CD4-positive, alpha-beta T cell treated with Interleukin-15 for 4 hours (primary cell): ENCODE results near the gene WARS2.
A peak's percentile ranks its signal among the peaks of the same experiment; 100 is the strongest.
"Not testable (repeated sequence)": the region's sequence is repeated elsewhere in the genome, so short reads cannot be mapped to it uniquely, and the experiment has no call there.

Source experiments
- DNase-seq: peaks from one replicate; pipeline ENCODE4 v3.0.0-alpha.2; 2020; ENCODE audit warnings: low spot score

WARS2 gene

DNA sequence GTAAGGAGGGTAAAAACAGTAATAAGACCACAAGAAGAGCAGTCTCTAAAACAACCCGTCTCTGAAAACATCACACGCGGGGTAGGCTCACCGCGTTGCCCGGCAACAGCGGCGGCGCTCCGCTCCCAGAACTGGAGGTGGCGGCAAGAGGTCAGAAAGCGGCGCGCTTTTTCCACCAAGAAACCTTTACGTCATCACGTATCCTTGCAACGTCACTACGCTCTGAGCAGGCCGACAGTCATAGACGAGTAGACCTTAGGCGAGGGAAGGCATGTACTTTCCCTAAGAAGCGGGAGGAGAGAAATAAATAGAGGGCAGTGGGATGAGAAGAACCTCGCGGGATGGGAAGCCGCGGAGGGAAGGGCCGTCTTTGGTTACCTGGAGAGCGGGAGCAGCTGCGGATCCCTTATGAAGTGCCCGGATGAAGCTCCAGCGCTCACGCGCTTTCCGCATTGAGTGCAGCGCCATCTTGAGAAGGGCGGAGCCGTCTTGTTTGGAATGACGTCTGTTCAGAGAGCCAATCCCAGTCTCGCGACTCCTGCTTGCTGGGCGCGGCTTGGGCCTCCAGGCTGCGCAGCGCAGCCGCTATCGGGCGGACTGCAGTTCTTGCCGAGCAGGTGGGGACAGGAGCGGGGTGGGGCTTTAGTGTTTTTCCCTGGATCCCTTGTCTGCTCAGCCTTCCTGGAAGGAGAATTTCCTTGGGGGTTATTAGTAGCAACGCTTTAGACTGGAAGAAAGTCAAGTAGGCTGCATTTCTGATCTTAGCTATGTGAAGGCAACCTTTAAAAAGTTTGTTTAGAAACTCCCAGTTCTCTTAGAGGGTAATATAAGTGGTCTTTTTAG, at the start of gene WARS2:
Gene WARS2, minus strand, starts transcription at position 477 of the 843 bp plus-strand sequence. Its CDS starts 9 bp downstream, at position 468.
- DNase-seq, result peak; percentile 94

DNA sequence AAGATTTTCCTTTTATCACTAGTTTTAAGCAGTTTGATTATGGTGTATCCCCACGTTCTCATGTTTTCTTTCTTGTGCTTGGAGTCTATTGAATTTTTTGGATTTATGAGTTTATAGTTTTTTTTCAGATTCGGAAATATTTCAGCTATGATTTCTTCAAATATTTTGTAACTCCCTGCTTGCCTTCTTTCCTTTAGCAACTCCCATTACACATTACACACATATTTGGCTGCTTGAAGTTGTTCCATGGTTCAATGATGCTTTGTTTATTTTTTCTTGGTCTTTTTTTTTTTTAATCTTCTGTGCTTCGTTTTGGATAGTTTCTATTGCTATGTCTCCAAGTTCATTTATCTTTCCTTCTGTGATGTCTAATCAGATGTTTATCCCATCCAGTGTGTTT, 48.5 kb upstream of the WARS2 start:
- no peak for DNase-seq

DNA sequence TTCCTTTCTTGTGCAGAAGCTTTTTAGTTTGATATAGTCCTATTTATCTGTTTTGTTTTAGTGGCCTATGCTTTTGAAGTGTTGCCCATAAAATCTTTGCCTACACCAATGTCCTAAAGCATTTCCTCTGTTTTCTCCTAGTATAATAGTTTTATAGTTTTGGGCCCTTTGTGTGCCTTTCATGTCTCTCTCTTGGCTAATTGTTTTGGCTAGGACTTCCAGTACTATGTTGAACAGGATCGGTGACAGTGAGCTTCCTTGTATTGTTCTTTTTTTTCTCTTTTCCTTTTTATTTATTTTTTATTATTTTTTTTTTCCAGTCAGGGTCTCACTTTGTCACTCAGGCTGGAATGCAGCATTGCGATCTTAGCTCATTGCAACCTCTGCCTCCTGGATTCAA, 47.0 kb upstream of the WARS2 start:
- no peak for DNase-seq

DNA sequence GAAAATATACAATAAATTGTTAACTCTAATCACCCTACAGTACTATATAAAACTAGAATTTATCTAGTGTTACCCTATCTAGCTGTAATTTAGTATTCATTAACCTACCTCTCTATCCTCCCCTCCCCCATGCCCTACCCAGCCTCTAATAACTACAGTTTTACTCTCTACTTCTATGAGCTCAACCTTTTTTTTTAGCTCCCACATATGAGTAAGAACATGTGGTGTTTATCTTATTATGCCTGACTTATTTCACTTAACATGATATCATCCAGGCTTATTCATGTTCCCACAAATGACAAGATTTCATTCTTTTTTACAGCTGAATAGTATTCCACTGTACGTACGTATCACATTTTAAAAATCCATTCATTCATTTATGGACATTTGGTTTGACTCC, 46.0 kb upstream of the WARS2 start:
- DNase-seq, result no peak

DNA sequence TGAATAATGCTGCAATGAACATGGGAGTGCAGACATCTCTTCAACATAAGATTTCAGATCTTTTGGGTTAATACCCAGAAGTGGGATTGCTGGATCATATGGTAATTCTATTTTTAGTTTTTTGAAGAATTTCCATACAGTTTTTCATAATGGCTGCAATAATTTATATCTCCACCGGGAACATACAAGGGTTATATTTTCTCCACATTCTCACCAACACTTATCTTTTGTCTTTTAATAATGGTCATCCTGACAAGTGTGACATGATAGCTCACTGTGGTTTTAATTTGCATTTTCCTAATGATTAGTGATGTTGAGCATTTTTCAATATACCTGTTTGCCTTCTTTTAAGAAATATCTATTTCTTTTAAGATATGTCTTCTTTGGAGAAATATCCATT, 44.5 kb upstream of the WARS2 start:
- DNase-seq, result no peak

DNA sequence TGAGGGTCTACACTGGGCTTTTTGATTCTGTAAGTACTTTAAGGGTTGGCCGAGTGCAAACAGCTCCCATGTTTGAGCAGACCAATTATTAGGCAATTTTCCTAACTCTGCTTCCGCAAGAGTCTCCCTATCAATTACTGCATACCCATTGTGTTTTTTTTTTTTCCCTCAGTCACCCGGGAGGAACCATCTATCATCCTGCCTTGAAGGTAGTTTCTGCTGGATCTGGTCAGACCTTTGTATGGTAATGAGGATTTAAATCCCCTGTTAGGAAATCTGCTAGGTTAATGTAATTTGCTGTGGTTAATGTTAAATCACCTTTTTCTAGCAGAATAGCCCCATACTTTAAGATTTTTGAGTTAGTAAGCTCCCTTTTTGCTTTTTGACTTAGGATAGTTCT, 40.8 kb upstream of the WARS2 start:
- no peak for DNase-seq

DNA sequence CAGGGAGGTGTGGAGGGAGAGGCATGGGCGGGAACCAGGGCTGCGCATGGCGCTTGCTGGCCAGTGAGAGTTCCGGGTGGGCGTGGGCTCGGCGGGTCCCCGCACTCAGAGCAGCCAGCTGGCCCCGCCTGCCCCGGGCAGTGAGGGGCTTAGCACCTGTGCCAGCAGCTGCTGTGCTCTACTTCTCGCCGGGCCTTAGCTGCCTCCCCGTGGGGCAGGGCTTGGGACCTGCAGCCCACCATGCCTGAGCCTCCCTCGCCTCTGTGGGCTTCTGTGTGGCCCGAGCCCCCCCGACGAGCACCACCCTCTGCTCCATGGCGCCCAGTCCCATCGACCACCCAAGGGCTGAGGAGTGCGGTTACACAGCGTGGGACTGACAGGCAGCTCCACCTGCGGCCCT, 38.6 kb upstream of the WARS2 start:
- DNase-seq, result no peak

DNA sequence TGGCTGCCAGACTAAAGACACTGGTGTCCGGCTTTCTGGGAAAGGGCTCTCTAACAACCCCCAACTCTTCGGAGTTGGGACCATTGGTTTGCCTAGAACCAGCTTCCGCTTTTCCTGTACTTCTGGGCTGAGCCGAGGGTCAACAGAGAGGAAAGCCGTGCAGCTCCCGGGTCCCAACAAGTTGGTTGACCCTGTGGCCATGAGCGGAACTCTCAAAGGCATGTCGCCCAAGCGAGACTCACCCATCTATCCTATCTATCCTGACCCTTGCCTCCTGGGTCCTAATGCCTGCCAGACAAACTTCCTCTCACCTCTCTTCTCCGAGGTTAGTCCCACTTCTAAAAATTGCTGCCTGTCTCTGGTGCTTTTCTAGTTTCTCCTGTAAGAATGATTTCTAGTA, 32.5 kb upstream of the WARS2 start:
- not testable (repeated sequence) for DNase-seq

DNA sequence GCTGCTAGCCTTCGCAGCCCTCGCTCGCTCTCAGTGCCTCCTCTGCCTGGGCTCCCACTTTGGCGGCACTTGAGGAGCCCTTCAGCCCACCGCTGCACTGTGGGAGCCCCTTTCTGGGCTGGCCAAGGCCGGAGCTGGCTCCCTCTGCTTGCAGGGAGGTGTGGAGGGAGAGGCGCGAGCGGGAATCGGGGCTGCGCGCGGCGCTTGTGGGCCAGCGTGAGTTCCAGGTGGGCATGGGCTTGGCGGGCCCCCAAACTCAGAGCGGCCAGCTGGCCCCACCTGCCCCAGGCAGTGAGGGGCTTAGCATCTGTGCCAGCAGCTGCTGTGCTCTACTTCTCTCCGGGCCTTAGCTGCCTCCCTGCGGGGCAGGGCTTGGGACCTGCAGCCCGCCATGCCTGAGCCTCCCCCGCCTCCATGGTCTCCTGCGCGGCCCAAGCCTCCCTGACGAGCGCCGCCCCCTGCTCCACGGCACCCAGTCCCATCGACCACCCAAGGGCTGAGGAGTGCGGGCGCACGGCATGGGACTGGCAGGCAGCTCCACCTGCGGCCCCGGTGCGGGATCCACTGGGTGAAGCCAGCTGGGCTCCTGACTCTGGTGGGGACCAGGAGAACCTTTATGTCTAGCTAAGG, 31.0 kb upstream of the WARS2 start:
- DNase-seq, result not testable (repeated sequence)

DNA sequence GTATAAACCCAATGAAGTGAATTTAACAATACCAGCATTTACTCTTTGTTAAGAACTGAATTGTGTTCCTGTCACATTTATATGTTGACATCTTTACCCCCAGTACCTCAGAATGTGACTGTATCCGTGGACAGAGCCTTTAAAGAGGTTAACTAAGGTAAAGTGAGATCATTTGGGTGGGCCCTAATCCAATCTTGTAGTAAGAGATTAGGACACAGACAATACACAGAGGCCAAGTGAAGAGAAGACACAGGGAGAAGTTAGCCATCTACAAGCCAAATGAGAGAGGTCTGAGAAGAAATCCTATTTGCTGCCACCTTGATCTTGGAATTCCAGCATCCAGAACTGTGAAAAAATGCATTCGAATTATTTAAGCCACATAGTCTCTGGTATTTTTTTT, 22.9 kb upstream of the WARS2 start:
- DNase-seq, result no peak

DNA sequence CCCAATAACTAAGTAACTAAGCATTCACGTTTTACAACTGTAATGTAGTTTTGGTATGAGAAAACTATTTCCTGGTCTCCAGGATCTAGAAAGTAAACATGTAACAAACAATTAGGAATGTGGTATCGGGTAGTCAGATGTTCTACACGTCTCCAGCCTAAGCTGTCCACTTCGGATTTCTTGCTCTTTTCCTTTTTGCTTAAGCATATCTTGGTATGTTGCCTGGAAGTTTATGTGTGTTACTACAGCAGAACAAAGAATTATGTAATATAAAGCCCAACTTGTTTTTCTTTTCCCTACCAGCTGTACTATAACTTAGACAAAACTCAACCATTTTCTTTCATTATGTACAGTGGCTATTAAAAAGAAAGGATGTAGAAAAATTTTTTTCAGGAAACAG, 20.4 kb upstream of the WARS2 start:
- no peak for DNase-seq

DNA sequence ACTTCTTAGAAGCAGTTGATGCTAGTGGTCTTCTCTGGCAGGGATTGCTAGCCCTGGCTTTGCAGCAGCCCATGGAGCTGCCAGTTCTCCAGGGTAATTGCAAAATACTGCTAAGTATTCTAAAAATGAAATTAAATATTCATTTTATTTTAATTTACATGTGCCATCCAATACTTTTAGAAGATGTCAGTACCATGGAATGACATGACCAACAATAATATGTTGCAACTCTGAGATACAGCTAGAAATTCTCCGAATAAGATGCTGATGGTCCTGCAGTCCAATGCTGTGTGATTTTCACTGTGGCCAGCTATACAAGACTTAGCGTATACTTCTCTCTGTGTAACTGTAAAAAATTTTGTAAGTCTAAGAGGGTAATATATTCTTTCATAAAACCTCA, 20.0 kb upstream of the WARS2 start:
- no peak for DNase-seq

DNA sequence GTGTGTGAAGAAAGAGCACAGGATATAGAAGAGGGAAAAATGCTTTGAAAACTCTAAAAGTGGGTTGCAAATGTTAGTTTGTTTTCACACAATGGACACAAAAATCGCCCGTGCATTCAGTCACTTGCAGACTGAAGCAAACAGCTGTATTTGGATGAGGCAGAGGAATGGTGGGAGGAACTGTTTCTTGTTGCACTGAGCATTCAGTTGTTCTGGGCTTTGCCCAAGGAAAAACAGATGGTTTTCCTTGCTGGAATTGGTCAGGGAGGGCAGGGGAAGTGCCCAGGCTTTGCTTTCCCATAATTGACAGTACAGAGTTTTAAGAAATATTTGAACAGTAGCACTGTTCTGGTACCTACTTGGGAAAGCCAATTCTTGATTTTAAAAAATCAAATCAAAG, 19.5 kb upstream of the WARS2 start:
- DNase-seq, result no peak

DNA sequence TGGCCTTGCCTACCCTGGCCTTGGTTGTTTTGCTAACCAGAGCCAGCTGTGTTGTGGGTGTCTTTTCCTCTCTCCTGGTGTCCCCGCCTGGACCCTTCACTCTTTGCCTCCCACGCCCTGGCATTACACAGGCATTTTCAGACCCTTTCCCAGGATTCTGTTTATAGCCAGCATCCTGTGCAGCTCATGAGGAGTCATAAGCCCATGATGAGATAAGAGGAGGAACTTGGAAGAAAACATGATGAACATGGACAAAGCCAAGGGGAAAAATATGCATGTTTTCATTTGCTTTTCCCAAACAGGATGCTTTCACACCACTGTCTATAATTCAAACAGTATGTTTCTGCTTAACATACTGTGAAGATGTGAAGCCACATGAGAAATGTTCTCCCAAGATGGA, 18.7 kb upstream of the WARS2 start:
- no peak for DNase-seq

DNA sequence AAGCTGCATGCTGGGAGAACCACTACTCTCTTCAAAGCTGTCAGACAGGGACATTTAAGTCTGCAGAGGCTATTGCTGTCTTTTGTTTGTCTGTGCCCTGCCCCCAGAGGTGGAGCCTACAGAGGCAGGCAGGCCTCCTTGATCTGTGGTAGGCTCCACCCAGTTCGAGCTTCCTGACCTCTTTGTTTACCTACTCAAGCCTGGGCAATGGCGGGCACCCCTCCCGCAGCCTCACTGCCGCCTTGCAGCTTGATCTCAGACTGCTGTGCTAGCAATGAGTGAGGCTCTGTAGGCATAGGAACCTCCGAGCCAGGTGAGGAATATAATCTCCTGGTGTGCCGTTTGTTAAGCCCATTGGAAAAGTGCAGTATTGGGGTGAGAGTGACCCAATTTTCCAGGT, 16.3 kb upstream of the WARS2 start:
- not testable (repeated sequence) for DNase-seq

DNA sequence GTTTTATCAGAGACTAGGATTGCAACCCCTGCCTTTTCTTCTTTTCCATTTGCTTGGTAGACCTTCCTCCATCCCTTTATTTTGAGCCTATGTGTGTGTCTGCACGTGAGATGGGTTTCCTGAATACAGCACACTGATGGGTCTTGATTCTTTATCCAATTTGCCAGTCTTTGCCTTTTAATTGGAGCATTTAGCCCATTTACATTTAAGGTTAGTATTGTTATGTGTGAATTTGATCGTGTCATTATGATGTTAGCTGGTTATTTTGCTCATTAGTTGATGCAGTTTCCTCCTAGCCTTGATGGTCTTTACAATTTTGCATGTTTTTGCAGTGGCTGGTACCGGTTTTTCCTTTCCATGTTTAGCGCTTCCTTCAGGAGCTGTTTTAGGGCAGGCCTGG, 14.6 kb upstream of the WARS2 start:
- not testable (repeated sequence) for DNase-seq

DNA sequence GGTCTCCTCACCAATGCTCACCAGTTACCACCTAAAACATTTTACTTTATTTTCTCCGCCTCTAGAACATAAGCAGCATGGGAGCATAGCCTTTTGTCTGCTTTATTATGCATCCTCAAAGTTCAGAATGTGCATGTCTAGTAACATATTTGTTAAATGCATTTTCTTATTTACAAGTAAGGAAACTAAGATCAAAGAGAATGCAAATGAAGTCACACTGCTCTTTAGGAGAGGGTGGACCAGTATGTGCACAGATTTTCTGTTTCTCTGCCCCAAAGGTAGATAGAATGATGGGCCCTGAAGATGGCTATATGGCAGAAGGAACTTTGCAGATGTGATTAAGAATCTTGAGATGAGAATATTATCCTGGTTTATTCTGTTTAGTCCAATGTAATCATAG, 9.7 kb upstream of the WARS2 start:
- no peak for DNase-seq

DNA sequence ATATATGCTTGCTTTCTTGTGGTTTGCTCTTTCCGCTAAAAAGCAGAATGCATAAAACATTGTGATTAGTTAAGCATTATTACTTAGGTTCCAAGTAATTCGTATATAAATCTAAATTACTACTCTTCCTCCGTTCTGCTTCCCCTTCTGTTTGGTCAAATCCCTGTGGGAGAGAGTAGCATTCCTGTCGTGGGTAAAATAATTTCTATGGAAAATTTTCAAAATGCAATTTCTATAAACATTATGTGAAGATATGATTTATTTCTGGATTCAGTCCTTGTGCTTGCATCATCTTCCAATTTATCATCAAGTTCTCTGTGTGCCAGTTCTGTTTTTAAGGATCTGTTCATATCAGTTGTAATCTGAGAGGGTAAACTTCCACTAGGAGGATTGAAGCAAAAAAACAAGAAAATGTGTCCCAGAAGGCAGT, 7.2 kb upstream of the WARS2 start:
- DNase-seq, result no peak

DNA sequence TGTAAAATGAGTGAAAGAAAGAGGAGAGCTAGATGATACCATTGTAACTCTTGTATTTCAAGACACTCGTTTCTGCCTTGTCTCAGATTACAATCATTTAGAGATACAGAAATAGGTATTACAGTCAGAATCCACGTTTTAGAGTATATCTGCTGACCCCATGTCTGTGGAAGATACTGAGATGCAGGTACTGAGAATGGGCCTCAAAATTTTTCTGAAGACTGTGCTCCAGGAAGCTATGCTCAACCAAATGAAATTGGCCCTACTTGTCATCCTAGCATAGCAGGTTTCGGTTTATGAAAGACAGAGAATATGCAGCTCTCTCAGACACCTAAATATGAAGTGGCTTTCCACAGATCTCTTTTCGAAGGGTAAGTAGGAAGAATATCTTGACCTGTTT, 6.0 kb upstream of the WARS2 start:
- no peak for DNase-seq

DNA sequence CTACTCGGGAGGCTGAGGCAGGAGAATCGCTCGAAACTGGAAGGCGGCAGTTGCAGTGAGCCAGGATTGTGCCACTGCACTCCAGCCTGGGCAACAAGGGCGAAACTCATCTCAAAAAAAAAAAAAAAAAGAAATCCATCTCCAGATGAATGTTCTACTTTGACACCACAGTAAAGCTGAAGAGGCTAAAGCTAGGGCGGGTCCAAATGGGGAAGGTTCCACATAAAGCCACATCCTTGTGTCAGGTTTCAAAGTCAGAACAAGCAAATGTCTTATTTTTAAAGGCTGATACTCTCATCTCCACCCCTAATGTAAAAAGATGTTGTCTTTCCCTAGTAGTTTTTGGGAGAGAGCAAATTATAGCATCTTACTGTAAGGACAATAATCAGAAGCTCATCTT, 4.4 kb upstream of the WARS2 start:
- DNase-seq, result no peak

DNA sequence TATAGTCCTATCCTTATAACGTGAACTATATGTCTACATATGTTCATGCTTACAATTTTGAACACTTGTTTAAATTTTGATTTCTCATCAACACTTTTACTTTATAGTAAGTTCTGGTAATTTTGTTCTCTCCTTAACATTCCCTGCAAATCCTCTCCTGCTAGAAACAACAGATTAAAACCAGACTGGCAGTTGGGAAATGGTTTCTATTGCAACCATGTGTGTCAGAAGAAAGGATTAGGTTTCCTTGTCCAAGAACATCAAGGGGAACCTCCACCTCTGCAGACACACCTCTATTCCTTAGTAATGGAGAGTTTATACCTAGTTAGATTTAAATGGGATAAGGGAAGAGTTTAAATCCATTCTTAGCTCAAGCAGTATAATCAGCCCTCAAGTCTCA, 3.3 kb upstream of the WARS2 start:
- no peak for DNase-seq

DNA sequence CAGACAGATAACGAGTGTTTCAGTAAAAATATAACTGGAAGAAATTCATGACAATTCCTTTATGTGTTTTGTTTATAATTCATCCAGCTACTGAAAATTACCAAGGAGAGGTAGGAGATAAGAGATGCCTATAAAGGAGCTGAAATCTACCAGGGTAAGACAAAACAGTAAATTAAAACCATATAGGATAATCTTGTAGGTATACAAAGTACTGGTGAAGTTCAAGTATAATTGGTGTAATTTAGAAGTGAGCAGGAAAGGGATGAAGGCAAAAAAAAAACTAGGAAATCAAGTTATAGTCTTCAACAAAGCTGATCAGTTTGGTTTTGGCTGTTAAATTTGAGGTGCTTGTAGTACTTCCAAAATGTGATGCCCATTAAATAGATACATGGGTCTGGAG, 1.2 kb upstream of the WARS2 start:
- DNase-seq, result no peak

DNA sequence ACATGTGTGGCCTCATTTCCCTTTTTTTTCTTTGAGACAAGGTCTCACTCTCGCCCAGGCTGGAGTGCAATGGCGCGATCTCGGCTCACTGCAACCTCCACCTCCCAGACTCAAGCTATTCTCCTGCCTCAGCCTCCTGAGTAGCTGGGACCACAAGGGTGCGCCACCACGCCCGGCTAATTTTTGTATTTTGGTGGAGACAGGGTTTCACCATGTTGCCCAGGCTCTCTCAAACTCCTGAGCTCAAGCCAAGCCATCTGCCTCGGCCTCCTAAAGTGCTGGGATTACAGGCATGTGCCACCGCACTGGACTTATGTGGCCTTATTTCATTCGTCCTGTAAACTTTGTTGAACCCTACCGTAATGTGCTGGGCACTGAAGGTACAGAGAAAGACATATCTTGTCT, 569 bp upstream of the WARS2 start:
- peak; percentile 30 for DNase-seq

DNA sequence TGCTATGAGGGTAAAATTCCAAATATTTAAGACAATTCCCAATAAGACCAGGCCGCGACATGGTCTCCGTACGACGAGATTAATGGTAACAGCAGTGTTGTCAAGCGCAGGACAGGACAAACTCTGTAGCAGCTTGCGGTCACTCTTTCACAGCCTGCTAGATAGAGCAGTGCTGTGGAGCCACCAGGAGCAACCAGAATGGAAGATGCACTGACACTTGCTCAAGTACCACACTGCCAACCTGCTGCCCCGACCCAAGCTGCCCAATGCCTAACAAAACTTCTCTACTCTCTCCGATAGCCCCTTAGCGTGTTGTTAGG, 636 bp downstream of the WARS2 start:
- DNase-seq, result no peak
